ENCODE results near the gene SLC38A4. TPM values are rescaled to one million over a fixed set of nuclear protein-coding genes. Genes with fewer than 3 reads are reported as not detected.

SLC38A4 gene
- total RNA-seq = 0.11 to 0.35 TPM (median 0.29 TPM) in 3 replicates

GRCh38 chr12:46825591-46826414 lies at the start of gene SLC38A4:
Gene SLC38A4 (minus strand): TSS chr12:46825997. CDS start chr12:46793071, 32,926 bp downstream.
- H3K27me3 Mint-ChIP-seq (ENCODE audit: low read depth) = peaks cover 79% of the 10 kb centered on the region
- no peak within 1 kb of the TSS for H3K27ac Mint-ChIP-seq

GRCh38 chr12:46875095-46875494 lies 49.3 kb upstream of the SLC38A4 start:
- TF ChIP-seq CTCF (IDR thresholded peaks at IDR 0.05; ENCODE audit: unreplicated experiment) = no peak
- H3K27me3 Mint-ChIP-seq (ENCODE audit: low read depth) = no peaks in the 10 kb centered on the region
- H3K9me3 Mint-ChIP-seq = peaks cover 34% of the 10 kb centered on the region
- H3K36me3 Mint-ChIP-seq = peaks cover 5% of the 10 kb centered on the region
- H3K4me1 Mint-ChIP-seq = no peaks in the 10 kb centered on the region
- H3K27ac Mint-ChIP-seq = no peak overlapping the region
- DNase-seq (ENCODE audit: low spot score in 2 of 2, unreplicated experiment in 2 of 2) = no peak
- H3K4me3 Mint-ChIP-seq = no peak overlapping the region

More at GRCh38 chr12:46825591-46826414, at the start of gene SLC38A4:
- peak in 1 of 2 experiments; percentile 41 for DNase-seq (ENCODE audit: low spot score in 2 of 2, unreplicated experiment in 2 of 2)
- TF ChIP-seq CTCF (IDR thresholded peaks at IDR 0.05; ENCODE audit: unreplicated experiment) = no peak
- Mint-ChIP-seq H3K36me3 (no peaks in the 10 kb centered on the region), H3K9me3 (peaks cover 13% of the 10 kb centered on the region), H3K4me3 (peak within 1 kb of the TSS; percentile 65), H3K4me1 (peaks cover 10% of the 10 kb centered on the region)

DNA sequence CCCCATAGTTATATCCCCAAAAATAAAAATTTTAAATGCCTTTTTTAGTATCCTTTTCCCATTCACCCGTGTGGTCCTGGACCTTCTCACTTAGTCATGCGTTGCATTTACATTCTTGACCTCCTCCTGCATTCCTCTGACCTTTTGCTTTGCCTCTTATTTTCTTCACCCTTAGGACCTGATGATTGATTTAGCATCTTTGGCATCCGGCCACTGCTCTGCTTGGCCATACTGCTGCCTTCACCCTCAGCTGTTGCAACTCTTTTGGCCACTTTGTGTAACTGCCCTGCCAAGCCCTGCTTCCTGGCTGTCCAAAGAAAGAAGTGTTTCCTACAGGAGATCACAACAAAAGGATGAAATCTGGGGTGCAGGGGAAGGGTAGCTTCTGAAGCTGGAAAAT lies 48.8 kb upstream of the SLC38A4 start:
- TF ChIP-seq CTCF (IDR thresholded peaks at IDR 0.05; ENCODE audit: unreplicated experiment) = no peak
- Mint-ChIP-seq H3K27me3 (ENCODE audit: low read depth) (no peaks in the 10 kb centered on the region), H3K4me1 (no peaks in the 10 kb centered on the region), H3K27ac (no peak overlapping the region), H3K4me3 (no peak overlapping the region), H3K9me3 (peaks cover 37% of the 10 kb centered on the region), H3K36me3 (peaks cover 5% of the 10 kb centered on the region)
- DNase-seq (ENCODE audit: low spot score in 2 of 2, unreplicated experiment in 2 of 2) = no peak

DNA sequence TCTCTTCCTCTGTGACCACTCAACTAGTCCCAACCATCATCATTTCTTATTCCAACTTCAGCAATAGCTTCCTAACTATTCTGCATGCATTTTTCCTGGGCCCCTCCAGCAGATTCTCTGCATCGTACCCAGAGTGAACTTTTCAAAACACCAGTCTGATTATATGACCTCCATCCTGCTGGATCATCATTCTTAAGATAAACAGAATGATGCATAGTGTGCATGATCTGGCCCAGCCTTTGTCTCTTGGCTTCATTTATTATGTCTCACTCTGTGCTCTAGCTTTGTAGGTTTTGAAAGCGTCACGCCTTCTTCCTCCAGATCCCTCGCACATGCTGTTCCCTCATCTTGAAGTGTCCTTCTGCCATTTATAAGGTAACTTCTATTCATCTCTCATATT lies 46.3 kb upstream of the SLC38A4 start:
- Mint-ChIP-seq H3K36me3 (peaks cover 5% of the 10 kb centered on the region), H3K9me3 (peaks cover 28% of the 10 kb centered on the region), H3K4me1 (no peaks in the 10 kb centered on the region), H3K27ac (no peak overlapping the region), H3K4me3 (no peak overlapping the region), H3K27me3 (ENCODE audit: low read depth) (peaks cover 2% of the 10 kb centered on the region)
- no peak for DNase-seq (ENCODE audit: low spot score in 2 of 2, unreplicated experiment in 2 of 2)
- no peak for TF ChIP-seq CTCF (IDR thresholded peaks at IDR 0.05; ENCODE audit: unreplicated experiment)

- Mint-ChIP-seq H3K4me3 (no peak overlapping the region), H3K36me3 (peaks cover 15% of the 10 kb centered on the region), H3K4me1 (no peaks in the 10 kb centered on the region), H3K27me3 (ENCODE audit: low read depth) (peaks cover 2% of the 10 kb centered on the region), H3K9me3 (peaks cover 65% of the 10 kb centered on the region), H3K27ac (no peak overlapping the region)
- no peak for TF ChIP-seq CTCF (IDR thresholded peaks at IDR 0.05; ENCODE audit: unreplicated experiment)
- no peak for DNase-seq (ENCODE audit: low spot score in 2 of 2, unreplicated experiment in 2 of 2)
These were observed 39.5 kb upstream of the SLC38A4 start for GRCh38 chr12:46865311-46865710.

Data from mesothelial cell of epicardium (in vitro differentiated cells).